Medulla oblongata (tissue), 1 donor: ENCODE results near the gene TRIM67.

ENCODE experiments used
- DNase-seq: peaks from one replicate; pipeline ENCODE4 v3.0.0-alpha.2; 2015; ENCODE audit errors: extremely low spot score

Gene TRIM67

GRCh38 chr1:231183639-231184590, 22.1 kb downstream of the TRIM67 start:
- DNase-seq: peak; percentile 10

DNA sequence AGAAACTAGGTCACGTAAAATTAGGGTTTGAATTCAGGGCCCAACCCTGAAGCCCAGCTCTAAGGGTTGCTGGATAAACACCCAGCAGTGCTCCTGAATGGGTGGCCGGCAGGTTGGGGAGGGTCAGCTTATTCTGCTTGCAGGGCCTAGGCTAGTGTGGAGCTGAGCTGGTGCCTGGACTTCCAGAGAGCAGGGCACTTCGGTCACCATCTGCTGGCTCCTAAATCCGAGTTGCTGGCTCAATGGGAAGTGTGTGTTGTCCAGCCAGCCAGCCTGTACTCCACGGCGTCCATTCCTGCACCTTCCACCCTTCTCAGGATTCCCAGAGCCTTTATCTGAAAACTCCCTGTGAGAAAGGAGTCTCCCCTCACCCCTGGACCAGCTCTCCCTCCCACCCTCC, 23.0 kb downstream of the TRIM67 start:
- no peak for DNase-seq

GRCh38 chr1:231185391-231185790, 23.5 kb downstream of the TRIM67 start:
- no peak for DNase-seq

DNA sequence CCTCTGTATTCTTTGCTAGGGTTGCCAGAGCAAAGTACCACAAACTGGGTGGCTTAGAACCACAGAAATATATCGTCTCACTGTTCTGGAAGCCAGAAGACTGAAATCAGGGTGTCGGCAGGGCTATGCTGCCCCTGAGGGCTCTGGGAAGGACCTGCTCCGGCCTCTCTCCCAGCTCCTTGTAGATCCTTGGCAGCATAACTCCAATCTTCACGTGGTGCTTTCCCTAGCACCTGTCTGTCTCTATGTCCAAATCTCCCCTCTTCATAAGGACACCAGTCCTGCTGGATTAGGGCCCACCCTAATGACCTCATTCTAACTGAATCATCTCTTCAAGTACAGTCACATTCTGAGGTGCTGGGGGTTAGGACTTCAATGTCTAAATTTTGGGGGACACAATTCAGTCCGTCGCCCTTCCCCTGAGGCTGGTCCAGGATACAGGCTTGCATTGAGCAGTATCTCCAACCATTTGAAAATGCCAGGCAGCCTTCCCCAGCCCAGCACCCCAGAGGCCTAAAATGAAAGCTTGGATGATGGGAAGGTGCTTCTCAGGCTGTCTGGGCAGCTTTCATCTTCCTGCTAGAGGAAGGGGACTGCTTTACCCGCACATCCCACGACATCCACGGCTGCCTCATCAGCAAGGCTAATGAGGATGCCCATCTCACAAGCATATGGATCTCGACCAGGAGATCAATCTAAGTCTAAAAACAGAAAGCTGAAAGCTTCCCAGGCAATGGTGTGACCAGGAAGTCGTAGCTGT, 24.7 kb downstream of the TRIM67 start:
- DNase-seq: no peak

DNA sequence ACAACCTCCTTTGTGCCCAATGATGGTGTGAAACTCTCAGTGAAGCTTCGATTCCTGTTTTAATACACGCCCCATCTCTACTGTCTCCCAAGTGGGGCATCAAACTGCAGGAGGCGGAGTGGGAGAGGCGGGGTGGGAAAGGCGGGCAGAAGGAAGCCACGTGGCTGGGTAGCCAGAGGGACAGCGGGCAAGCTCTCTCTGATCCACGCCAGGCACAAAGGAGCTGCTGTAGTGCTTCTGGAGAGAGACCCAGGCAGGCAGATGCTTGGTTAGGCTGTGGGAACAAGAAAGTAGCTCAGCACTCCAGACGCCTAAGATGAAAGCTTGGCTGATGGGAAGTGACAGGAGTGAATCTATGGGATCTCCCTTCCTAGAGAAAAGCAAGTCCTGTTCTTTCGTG, 25.7 kb downstream of the TRIM67 start:
- DNase-seq: peak; percentile 92

- peak; percentile 32 for DNase-seq
These were observed 26.2 kb downstream of the TRIM67 start for GRCh38 chr1:231188072-231188471.

DNA sequence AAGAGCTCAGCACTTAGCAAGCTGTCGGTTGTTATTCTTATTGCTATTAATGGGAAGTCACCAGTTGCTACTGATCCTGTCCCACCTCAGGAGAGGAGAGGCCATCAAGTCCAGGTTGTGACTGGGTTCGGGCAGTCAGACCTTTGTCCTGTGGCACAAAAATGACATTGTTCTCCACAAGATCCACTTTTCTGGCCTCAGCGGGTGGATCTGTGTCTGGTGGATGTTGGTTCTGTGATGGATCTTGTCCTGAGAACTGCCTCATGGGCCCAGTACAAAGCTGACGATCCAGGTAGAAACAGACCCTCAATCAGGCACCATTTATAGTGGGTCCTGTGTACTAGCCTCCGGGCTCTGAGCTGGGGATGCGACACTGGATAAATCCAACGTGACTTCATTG, 26.9 kb downstream of the TRIM67 start:
- peak; percentile 6 for DNase-seq

DNA sequence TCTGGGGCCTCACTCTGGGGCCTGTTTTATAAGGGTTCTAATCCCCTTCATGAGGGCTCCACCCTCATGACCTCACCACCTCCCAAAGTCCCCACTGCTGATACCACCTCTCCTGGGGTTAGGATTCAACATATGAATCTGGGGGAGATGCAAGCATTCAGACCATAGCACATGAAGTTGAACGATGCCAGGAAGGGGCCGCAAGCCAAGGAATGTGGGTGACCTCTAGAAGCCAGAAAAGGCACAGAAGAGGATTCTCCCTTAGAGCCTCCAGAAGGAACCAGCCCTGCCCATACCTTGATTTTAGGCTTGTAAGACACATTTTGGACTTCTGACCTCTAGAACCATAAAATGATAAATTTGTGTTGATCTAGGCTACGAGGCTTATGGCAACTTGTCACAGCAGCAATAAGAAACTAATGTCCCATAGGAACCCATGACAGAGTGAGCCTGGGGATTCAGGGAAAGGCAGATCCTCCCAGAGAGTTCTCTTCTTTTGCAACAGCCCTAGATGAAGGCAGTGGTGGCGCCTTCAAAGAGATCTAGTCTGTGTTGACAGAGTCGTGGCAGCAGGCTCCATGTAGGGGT, 27.9 kb downstream of the TRIM67 start:
- no peak for DNase-seq

DNA sequence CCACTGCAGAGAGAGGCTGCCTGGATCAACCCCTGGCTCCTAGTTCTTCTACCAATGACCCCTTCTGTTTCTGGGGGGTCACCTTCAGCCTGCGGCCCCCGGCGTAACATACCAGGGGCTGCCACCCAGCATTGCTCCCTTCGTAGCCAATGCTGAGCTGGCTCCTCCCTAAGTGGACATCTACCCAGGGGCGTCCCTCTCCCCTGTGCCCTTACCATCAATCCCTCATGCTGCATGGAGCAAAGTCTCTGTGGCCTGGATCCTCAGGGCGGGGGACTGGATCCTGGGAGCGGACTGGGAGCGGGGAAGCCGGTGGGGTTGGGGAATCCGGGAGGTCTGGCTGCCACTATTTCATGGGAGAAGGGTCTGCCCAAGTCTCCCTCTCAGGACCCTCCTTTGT, 28.6 kb downstream of the TRIM67 start:
- DNase-seq: no peak

DNA sequence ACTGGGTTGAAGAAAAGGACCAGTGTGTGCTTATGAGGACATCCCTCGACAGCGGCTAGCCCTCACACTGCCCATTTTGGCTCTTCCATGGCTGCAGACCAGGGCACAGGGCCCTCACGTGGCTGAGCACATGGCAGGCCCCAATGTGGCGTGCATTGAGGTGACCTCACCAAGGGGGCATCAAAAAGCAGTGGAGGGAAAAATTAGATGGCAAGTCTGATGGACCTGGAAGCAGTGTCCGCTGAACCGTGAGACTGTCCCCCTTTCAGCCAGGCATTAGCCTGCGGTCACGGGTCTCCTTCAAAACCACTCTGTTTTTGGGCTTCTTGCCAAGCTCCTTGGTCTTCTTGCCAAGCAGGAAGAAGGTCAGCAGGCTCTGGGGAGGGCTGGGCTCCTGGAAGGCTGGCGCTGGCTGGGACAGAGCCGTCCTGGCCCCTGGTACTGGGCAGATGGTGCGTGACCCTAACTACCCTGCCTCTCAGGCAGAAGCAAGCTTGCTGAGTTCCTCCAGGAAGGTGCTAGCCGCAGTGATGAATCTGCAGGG, 30.8 kb downstream of the TRIM67 start:
- peak; percentile 75 for DNase-seq

DNA sequence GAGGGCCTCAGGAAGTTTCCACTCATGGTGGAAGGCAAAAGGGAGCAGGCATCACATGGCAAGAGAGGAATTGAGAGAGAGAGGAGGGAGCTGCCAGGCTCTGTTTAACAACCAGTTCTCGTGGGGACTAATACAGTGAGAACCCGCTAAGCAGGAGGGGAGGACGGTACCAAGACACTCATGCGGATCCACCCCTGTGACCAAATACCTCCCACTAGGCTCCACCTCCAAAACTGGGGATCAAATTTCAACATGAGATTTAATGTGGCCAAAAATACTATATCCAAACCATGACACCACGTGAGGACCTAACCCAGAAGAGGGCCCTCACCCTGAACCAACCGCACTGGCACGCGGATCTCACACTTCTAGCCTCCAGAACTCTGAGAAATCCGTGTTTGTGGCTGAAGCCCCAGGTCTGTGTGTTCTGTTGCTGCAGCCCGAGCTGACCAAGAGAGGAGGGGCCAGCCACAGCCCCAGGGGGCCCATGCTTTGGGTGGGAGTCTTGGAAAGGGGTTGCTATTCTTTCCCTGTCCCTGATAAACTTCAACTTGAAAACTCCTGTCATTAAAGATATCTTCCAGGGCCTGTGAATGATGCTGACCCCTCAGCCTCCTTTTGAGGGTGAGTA, 32.0 kb downstream of the TRIM67 start:
- no peak for DNase-seq

GRCh38 chr1:231194476-231194842, 32.6 kb downstream of the TRIM67 start:
- no peak for DNase-seq

- no peak for DNase-seq
These were observed 33.1 kb downstream of the TRIM67 start for GRCh38 chr1:231194843-231195516.

DNA sequence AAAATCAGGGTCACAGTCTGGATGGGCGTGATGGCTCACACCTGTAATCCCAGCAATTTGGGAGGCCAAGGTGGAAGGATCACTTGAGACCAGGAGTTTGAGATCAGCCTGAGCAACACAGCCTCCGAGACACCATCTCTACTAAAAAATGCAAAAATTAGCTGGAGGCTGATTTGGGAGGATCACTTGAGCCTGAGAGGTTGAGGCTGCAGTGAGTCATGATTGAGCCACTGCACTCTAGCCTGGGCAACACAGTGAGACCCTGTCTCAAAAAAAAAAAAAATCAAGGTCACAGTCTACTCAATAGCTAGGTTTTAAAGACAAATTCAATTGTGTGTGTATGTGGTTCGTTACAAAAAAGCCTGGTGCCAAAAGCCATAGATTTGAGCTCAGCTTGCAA, 34.4 kb downstream of the TRIM67 start:
- DNase-seq: no peak

- DNase-seq: no peak
These were observed 34.9 kb downstream of the TRIM67 start for GRCh38 chr1:231196728-231197127.

GRCh38 chr1:231199868-231200267, 38.0 kb downstream of the TRIM67 start:
- no peak for DNase-seq

DNA sequence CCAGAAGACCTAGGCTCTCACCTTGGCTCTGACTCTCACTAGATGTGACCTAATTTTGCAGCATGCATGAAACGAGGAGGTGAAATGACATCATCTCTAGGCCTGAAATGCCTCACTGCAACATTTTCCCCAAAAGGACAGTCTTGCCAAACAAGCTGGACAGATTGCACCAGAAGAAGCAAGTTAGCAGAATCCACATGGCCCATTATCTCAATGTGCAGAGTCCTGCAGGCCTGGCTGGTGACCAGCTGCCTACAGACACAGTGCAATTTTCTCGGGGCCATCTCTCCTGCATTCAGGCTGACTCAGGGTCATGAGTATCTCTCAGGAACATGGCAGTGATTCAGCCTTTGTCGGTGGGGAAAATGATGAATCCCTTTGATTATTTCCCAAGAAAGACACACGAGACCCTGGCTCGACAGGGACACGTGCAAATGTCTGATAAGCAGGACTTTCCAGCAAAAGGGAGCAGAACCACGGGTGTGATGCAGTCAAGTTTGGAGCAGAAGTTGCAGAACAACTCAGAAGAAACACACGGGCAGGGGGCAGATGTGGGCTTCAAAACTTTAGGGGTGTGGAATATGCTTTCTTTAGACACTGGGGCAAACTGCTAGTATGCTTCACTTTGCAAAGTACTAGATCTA, 38.7 kb downstream of the TRIM67 start:
- DNase-seq: no peak

GRCh38 chr1:231201375-231201978, 39.6 kb downstream of the TRIM67 start:
- DNase-seq: no peak

- DNase-seq: no peak
These were observed 40.2 kb downstream of the TRIM67 start for GRCh38 chr1:231201979-231202633.
